ENCODE measurements around the gene CAMTA1.

The CAMTA1 gene

DNA sequence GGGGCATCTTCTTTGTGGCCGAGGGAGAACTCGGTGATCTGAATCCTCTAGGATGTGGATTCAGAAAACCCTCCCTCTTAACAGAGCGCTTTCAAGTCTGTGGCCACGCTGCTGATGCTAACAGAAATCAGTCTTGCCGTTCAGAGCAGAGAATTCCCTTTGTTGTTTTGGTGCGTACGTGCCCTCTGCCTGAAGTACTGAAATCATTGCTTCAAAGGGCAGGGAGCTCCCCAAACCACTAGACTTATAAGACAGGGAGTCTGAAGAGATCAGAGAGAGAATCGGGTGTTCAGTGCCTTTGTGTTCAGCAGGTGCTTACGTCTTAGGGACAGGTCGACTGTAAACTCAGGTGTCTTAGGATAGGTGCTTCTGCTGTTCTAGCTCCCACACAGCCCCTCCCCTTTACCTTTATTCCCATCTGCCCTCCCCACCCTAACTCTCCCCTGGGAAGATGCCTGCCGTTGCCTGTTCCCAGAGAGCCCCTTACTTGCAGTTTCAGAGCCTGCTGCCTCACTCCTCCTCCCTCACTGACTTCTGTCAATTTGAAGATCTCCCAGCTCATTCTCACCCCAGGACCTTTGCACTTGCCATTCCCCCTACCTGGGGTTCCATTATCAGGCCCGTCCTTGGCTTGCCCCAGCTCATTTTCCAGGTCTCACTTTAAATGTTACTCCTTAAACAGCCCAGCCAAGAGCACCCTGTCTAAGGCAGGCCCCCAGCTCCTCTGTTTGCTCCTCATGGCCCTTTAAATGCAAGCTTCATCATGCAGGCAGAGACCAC lies 143.0 kb downstream of the CAMTA1 start:
- DNase-seq (ENCODE audit: low spot score) = no peak

DNA sequence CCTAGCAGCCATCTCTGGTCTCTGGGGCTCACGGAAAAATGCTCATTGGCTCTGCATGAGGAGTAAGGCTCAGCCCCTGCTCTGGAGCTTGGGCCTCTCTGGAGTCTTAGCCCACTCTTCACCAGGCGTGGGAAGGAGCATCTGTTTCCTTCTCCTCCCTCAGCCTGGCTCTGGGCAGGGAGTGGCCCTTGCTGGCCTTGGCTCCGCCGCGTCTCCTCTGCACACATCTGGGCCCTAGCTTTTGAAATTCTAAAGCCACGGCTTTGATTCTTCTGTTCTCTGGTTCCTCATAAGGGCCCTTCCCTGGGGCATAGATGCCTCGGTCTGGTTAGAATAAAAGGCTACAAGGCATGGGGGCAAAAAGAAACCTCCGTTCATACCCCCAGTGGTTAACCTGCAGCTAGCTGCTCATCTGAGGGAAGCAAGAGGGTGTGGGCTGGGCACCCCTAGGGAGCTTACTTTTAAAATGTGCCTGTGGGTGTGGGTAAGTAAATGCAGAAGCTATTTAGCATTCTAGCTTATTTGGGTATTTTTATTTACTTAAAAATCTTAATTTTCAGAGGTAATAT lies 145.6 kb downstream of the CAMTA1 start:
- DNase-seq (ENCODE audit: low spot score) = no peak

GRCh38 chr1:6935361-6935883 lies 150.2 kb downstream of the CAMTA1 start:
- no peak for DNase-seq (ENCODE audit: low spot score)

DNA sequence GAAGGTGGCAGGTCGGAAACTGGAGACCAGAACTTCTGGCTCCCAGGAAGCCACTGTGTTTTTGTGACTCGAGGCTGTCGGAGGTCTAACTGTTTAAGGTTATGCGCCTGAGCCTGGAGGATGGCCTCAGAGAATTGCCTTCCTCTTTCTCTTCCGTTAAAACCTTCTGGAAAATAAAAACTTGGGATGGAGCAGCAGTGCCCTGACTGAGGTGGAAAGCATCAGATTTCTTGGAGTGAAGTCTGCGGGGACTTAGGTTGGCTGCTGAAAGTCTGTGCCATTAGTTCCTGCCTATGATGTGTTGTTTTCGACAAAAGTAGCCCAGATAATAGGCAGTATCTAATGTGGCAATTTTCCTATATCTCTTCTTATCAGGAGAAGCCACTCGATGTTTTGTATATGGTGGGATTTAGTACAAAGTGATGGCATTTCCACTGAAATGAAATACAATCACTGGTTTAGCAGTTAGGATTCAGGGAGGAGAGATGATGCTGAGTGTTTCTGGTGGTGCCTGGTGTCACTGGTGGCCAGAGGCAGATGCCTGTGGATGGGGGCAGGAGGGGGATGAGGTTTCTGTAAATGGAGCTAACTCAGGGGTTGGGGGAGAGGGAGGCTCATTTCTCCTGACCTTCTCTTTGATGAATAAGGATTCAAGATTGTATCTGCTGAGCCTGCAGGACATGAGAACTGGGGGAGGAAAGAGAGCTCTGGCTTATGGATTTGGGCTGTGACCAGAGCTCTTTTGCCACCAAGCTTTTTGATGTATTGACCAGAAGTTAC lies 150.8 kb downstream of the CAMTA1 start:
- no peak for DNase-seq (ENCODE audit: low spot score)

GRCh38 chr1:6937048-6937447 lies 151.8 kb downstream of the CAMTA1 start:
- DNase-seq (ENCODE audit: low spot score) = no peak

GRCh38 chr1:6939363-6939762 lies 154.1 kb downstream of the CAMTA1 start:
- DNase-seq (ENCODE audit: low spot score) = no peak

- no peak for DNase-seq (ENCODE audit: low spot score)
These were observed 156.5 kb downstream of the CAMTA1 start for GRCh38 chr1:6941786-6942185.

- DNase-seq (ENCODE audit: low spot score) = no peak
These were observed 157.7 kb downstream of the CAMTA1 start for GRCh38 chr1:6942990-6943389.

DNA sequence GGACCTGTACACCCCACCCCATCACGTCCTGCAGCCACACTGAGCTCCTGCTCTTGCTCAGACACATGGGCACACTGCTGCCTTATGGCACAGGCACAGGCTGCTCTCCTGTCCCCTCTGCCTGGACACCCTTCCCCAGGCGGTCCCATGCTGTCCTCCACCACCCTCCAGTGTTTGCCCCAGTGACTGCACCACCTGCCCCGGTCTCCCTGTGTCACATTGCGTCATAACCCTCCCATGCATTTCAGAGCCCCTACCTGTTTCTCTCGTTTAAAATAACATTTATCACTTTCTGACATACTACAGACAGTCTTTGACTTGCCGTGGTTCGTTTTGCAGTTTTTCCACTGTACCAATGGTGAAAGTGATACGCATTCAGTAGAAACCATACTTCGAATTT lies 159.2 kb downstream of the CAMTA1 start:
- DNase-seq (ENCODE audit: low spot score) = no peak

- no peak for DNase-seq (ENCODE audit: low spot score)
These were observed 162.7 kb downstream of the CAMTA1 start for GRCh38 chr1:6947952-6948351.

- no peak for DNase-seq (ENCODE audit: low spot score)
These were observed 163.2 kb downstream of the CAMTA1 start for GRCh38 chr1:6948416-6948815.

DNA sequence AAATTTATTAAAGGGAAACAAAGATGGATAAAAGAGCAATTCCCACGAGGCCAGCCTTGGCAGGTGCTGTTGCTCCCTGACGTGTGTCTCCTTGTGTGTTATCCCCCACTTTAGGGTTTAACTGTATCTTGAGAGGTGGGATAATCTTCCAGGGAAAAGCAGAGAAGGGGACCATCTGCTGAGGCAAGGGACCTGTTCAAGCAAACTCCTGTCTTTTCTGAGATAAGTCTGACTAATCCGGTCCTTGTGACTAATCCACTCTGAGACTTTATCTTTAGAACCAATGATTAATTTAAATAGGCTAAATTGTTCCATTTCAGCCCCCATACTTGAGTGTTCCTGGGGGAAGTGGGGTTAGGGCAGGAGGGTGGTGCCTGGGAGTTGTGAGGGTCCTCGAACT lies 163.6 kb downstream of the CAMTA1 start:
- no peak for DNase-seq (ENCODE audit: low spot score)

DNA sequence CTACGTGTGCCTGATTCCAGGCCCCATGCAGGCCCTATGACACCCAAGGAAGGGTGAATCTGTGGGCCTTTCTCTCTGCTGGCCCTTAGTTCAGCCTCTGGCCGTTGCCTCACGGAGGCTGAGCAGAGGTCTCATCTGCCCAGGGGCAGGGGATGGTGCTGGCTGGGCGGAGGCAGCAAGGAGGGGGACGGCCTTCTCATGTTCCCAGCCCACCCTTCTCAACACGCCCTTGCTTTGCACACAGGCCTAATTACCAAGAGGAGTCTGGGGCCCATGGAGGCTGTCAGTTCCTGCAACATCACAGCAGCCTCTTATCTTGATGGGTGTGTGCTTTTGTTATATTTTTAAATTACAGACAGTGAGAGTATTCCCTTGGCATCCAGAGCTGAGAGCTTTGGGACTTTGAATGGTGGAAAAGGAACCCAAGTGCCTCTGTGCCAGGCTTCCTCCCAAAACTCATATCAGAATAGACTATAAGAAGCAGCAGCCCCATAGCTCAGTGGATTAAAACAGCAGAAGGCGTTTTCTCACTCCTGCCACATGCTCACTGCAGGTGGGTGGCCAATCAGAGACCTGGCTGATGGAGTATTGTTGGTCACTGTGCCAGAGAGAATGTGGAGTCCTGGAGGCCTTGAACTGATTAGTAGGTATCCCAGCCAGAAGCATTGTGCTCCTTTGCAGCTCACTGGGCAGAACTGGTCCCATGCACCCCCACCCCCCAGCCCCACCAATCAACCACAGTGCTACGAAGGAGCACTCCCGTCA lies 164.9 kb downstream of the CAMTA1 start:
- DNase-seq (ENCODE audit: low spot score) = peak; percentile 95

DNA sequence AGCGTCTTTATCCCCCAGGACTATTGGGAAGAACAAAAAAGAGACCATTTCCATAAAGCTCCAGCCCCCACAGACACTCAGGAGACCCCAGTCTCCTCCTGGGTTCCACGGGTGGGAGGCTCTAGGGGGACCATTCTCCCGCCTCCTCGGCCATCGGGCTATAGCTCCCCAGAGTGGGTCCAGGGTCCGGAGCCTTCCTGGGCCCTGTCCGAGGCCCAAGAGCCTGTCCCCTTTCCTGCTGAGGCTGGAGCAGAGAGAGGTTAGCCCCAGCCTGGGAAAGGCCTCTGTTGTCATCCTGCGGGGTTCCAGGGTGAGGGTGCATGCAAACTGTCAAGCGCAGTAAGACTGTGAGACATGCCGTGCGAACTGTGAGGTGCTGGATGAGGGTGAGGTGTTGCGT lies 166.3 kb downstream of the CAMTA1 start:
- DNase-seq (ENCODE audit: low spot score) = no peak

DNA sequence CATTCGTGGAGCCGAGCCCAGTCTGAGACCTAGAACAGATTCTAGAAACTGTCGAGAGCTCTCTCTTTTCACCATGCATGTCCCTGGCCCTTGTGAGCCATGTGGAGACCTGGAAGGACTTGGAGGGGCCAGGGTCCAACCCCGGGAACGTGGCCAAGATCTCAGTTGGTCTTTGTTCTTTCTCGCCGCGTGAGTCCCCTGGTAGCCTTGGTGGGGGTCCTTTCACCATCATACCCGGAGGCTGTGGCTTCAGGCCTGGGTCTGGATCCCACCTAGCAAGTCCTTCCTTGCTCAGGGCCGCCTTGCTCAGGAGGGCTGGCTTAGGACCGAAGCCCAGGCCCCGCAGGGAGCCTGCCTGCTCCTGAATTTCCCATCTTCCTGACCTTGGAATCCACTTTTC lies 168.0 kb downstream of the CAMTA1 start:
- DNase-seq (ENCODE audit: low spot score) = no peak

DNA sequence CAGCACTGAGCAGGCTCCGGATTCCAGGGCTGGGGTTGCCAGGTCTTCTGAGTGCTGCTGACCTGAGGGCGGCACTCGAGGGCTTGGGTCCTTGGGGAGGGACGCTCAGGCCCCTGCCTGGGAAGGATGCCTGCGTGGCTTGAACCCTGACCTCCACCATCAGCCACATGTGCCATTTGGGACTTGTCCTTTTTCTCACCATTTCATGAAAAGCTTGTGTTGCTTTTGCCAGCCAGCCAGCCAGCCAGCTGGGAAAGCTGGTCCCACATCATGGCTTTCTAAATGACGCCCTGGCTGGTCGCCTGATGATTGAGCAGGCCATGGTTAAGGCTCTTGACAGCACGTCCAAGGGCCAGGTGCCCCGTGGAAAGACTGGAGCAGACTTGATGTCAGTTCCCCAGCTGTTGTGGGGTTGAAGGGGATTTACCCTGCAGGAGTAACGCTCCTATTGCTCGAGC lies 168.7 kb downstream of the CAMTA1 start:
- DNase-seq (ENCODE audit: low spot score) = no peak

GRCh38 chr1:6954591-6954990 lies 169.3 kb downstream of the CAMTA1 start:
- DNase-seq (ENCODE audit: low spot score) = no peak

DNA sequence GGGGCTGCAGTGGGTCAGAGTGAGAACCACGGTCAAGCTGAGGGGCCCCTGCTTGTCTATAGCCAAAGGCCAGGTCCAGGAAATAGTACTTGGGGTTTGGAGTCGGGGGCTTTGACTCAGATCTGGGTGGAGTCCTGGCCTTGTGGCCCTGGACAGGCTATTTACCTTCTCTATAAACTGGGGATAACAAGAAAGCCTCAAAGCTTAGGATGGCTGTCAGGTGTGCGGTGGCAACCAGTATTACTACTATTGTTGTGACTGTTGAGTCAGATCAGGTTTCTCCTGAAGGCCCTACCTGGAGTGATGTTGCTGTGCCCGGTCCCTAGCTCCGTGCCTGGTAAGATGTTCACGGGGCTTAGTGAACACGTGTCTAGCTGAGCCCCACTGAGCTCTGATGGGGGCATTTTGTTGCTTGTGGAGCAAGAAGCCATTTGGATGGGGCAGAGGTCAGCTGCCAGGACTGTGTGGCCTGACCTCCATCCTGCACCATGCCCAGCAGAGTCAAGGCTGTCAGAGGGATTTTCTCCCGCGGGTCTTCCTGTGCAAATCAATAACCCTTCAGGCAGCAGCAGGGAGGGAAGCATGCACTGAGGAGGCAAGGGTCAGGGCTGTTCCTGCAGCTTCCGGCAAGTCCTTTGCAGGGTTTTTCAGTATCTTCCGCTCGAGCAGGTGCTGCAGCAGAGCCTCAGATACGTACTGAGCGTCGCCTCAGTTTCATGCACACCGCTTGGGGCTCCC lies 170.3 kb downstream of the CAMTA1 start:
- DNase-seq (ENCODE audit: low spot score) = no peak

DNA sequence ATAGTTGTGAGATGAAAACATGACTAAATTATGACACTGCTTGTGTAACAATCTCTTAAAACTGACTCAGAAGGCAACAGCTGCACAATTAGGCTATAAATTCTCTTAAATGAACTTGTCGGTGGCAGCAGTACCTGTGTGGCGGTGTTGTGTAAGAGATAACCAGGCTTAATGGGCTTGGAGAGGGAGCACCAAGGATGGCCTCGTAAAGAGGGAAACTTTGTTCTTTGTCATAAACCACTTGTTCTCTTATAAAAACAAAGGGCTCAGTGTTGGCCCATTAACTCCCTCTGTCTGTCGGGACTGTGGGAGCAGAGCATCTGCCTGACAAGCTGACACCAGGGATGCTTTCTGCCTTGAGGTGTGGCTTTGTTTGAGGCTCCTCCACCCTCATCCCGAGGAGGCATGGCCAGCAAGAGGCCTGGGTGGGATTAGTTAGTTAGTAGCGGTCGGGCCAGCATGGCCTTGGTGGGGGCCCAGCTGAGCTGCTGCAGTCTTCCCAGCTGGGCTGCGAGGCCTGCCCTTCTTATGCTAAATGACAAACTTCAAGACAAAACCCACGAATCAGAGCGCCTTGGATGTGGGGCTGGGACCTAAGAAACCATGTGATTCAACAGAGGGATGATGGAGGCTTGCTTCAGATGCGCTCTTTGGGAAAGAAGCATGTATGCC lies 171.4 kb downstream of the CAMTA1 start:
- no peak for DNase-seq (ENCODE audit: low spot score)

DNA sequence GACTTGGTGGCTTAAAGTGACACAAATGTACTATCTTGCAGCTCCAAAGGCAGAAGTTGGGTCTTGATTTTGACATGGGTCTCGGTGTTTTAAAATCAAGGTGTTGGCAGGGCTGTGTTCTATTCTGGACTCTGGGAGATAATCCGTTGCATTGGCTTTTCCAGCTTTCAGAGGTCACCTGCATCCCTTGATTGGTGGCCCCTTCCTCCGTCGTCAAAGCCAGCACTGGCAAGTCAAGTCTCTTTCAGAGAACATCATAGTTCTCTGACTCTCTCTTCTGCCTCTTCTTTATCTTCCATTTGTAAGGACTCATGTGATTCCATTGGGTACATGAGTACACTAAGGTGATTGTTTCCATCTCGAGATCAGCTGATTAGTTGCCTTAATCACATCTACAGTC lies 172.1 kb downstream of the CAMTA1 start:
- DNase-seq (ENCODE audit: low spot score) = no peak

Measured in cerebellar cortex (tissue), 1 donor.